ENCODE measurements around the gene DOCK2. TPM values are rescaled to one million over a fixed set of nuclear protein-coding genes. Genes with fewer than 3 reads are reported as not detected.

Gene DOCK2
- total RNA-seq, 1 donor from 2014 or later: 3.9 TPM

DNA sequence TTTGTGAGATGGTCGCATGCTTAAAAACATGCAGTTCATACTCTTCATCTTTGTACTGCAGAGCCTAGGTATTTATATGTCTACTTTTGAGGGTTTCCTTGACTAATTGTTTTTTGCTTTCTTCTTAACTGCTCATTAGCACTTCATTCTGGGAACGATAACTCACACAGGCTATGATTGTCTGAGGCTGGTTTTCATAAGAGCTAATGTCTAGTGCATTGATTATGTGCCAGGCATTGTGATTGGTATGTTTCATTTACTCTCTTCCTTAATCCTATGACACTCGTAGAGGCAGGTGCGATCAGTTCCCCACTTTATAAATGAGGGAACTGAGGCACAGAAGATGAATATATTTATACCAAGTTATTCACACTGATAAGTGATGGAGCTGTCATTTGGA, 249.6 kb downstream of the DOCK2 start:
- Histone ChIP-seq H3K27me3 (ENCODE audit: control insufficient read depth, insufficient read depth, low read length) (no peaks in the 10 kb centered on the region), H3K36me3 (ENCODE audit: control insufficient read depth, insufficient read depth, low read length) (no peaks in the 10 kb centered on the region), H3K4me3 (ENCODE audit: low read depth, low read length) (no peak overlapping the region)
- TF ChIP-seq, protein P1, sequence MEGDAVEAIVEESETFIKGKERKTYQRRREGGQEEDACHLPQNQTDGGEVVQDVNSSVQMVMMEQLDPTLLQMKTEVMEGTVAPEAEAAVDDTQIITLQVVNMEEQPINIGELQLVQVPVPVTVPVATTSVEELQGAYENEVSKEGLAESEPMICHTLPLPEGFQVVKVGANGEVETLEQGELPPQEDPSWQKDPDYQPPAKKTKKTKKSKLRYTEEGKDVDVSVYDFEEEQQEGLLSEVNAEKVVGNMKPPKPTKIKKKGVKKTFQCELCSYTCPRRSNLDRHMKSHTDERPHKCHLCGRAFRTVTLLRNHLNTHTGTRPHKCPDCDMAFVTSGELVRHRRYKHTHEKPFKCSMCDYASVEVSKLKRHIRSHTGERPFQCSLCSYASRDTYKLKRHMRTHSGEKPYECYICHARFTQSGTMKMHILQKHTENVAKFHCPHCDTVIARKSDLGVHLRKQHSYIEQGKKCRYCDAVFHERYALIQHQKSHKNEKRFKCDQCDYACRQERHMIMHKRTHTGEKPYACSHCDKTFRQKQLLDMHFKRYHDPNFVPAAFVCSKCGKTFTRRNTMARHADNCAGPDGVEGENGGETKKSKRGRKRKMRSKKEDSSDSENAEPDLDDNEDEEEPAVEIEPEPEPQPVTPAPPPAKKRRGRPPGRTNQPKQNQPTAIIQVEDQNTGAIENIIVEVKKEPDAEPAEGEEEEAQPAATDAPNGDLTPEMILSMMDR (IDR thresholded peaks at IDR 0.05; ENCODE audit: insufficient read depth, low read length, poor library complexity, severe bottlenecking): no peak
- no peak for DNase-seq (ENCODE audit: low read depth)

DNA sequence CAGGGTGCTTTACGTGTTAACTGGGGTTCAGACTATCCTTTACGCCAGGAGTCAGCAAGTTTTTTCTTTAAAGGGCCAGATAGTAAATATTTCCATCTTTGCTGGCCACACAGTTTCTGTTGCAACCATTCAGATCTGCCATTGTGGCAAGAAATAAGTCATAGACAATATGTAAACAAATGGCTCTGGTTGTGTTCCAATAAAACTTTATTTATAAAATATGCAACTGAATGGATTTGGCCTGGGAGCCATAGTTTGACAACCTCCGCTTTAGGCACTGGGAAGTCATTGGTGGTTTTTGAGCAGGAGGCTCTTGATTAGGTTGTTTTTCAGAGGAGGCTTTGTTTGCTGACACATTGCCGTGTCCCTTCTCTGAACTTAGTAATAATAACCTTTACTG, 252.5 kb downstream of the DOCK2 start:
- no peaks in the 10 kb centered on the region for H3K27me3 ChIP-seq (ENCODE audit: control insufficient read depth, insufficient read depth, low read length)
- H3K36me3 ChIP-seq (ENCODE audit: control insufficient read depth, insufficient read depth, low read length): no peaks in the 10 kb centered on the region
- H3K4me3 ChIP-seq (ENCODE audit: low read depth, low read length): no peak overlapping the region
- TF ChIP-seq, protein P1 (IDR thresholded peaks at IDR 0.05; ENCODE audit: insufficient read depth, low read length, poor library complexity, severe bottlenecking): no peak
- no peak for DNase-seq (ENCODE audit: low read depth)

DNA sequence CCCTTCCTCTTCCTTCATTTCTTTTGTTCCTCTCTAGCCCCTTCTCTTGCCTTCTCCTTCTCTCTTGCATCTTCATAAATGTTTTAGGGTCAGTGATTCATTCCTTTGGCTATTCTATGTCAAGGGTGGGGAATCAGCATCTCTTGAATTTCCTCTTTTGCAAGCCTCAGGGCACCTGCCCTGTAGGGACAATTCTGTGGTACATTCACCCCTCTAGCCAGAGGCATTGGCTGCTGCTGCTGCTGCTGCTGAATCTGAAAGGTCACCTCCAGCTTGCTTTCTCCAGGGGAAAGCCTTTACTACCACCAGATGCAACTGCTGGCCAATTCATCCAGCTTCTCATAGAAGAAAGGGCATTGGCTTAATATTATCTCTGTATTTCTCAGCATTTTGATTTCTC, 255.9 kb downstream of the DOCK2 start:
- H3K4me3 ChIP-seq (ENCODE audit: low read depth, low read length): no peak overlapping the region
- TF ChIP-seq, protein P1 (IDR thresholded peaks at IDR 0.05; ENCODE audit: insufficient read depth, low read length, poor library complexity, severe bottlenecking): no peak
- DNase-seq (ENCODE audit: low read depth): no peak
- H3K27me3 ChIP-seq (ENCODE audit: control insufficient read depth, insufficient read depth, low read length): no peaks in the 10 kb centered on the region
- no peaks in the 10 kb centered on the region for H3K36me3 ChIP-seq (ENCODE audit: control insufficient read depth, insufficient read depth, low read length)

DNA sequence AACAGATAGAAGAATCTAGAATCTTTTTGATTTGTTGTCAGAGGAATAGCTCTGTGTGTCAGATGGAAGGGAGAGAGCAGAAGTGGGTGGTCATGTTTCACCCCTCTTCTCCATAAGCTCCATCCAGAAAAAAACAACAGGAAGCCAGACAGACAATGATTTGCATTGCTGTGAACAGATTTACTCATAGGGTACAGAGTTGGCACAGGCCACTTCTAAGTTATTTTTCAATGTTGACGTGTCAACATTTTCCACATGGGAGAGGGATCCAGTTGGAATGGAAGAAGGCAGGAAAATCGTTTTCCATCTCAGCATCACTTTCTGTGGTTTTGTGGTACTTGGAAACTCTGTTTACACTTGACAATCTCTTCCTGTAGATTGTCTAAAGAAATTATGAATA, 256.5 kb downstream of the DOCK2 start:
- TF ChIP-seq, protein P1 (IDR thresholded peaks at IDR 0.05; ENCODE audit: insufficient read depth, low read length, poor library complexity, severe bottlenecking): no peak
- DNase-seq (ENCODE audit: low read depth): no peak

DNA sequence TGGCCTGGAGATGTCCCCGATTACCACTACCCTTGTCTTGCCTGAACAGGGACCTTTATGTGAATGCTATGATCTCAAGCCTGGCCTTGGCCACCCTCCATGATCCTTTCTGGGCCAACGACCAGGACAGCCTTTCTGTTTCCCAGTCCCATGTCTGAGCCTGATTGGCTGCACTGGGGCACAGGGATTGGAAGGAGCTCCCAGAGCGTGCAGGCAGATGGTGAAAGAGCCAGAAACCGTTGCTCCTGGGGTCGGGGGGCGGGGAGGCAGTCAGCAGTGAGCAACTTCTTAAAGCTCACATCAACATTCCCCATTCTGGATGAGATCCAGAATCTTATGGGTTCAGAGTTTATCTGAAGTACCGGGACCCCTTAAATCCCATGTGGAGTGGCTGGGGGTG, 258.9 kb downstream of the DOCK2 start:
- no peak for DNase-seq (ENCODE audit: low read depth)
- Histone ChIP-seq H3K4me3 (ENCODE audit: low read depth, low read length) (no peak overlapping the region), H3K27me3 (ENCODE audit: control insufficient read depth, insufficient read depth, low read length) (no peaks in the 10 kb centered on the region), H3K36me3 (ENCODE audit: control insufficient read depth, insufficient read depth, low read length) (no peaks in the 10 kb centered on the region)
- TF ChIP-seq, protein P1 (IDR thresholded peaks at IDR 0.05; ENCODE audit: insufficient read depth, low read length, poor library complexity, severe bottlenecking): no peak

More for the DNA sequence above, 256.5 kb downstream of the DOCK2 start:
- no peak overlapping the region for H3K4me3 ChIP-seq (ENCODE audit: low read depth, low read length)
- no peaks in the 10 kb centered on the region for H3K36me3 ChIP-seq (ENCODE audit: control insufficient read depth, insufficient read depth, low read length)
- no peaks in the 10 kb centered on the region for H3K27me3 ChIP-seq (ENCODE audit: control insufficient read depth, insufficient read depth, low read length)

DNA sequence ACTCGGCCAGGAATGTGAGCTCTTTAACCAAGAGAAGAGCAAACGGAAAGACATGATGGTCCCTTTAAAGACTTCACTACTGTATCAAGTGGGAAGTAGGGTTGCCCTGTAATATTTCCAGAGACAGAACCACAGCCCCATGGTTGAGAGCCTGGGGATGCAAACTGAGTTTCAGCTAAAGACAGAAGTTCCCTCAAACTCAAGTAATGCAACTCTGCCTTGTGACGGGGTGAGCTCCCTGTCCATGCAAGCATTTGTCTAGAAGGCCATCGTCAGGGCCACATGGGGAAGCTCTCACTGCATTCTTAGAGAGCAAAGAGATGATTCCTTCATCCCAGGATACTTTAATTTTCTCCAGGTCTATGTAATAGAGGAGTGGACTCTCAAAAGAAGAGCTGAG, 260.4 kb downstream of the DOCK2 start:
- Histone ChIP-seq H3K27me3 (ENCODE audit: control insufficient read depth, insufficient read depth, low read length) (no peaks in the 10 kb centered on the region), H3K4me3 (ENCODE audit: low read depth, low read length) (no peak overlapping the region), H3K36me3 (ENCODE audit: control insufficient read depth, insufficient read depth, low read length) (no peaks in the 10 kb centered on the region)
- TF ChIP-seq, protein P1 (IDR thresholded peaks at IDR 0.05; ENCODE audit: insufficient read depth, low read length, poor library complexity, severe bottlenecking): no peak
- no peak for DNase-seq (ENCODE audit: low read depth)
